Kidney epithelial cell (primary cell): ENCODE results near the gene CASR. TPM values are rescaled to one million over a fixed set of nuclear protein-coding genes. Genes with fewer than 3 reads are reported as not detected.

Source experiments
- DNase-seq: peaks from one replicate; pipeline ENCODE4 v3.0.0-alpha.2; 2010; ENCODE audit warnings: low read depth
- H3K27me3 ChIP-seq: 2 replicates; pipeline ENCODE4 v1.6.0; 2011; ENCODE audit warnings: low read length; ENCODE audit not compliant: control insufficient read depth, insufficient read depth
- H3K36me3 ChIP-seq: 2 replicates; pipeline ENCODE4 v1.5.1; 2011; ENCODE audit warnings: low read length; ENCODE audit not compliant: control insufficient read depth, insufficient read depth
- H3K4me3 ChIP-seq: 2 replicates; pipeline ENCODE4 v1.5.1; 2011; ENCODE audit warnings: low read depth, mild to moderate bottlenecking, control low read depth, low read length
- total RNA-seq: library from RNA; depleted of rRNA; stranded (reverse); fragments of >200 nt; gene quantifications from 2 replicates; pipeline ENCODE4 v1.2.3, GENCODE V29; 2015
- TF ChIP-seq, protein P1 (sequence below): IDR thresholded peaks from 2 replicates; pipeline ENCODE4 v1.5.1; 2011; ENCODE audit warnings: mild to moderate bottlenecking, moderate library complexity, low read length, control low read depth, inconsistent platforms; ENCODE audit not compliant: insufficient read depth, poor library complexity, severe bottlenecking

Gene CASR
- total RNA-seq, 1 donor from 2014 or later, result 0.04 TPM

DNA sequence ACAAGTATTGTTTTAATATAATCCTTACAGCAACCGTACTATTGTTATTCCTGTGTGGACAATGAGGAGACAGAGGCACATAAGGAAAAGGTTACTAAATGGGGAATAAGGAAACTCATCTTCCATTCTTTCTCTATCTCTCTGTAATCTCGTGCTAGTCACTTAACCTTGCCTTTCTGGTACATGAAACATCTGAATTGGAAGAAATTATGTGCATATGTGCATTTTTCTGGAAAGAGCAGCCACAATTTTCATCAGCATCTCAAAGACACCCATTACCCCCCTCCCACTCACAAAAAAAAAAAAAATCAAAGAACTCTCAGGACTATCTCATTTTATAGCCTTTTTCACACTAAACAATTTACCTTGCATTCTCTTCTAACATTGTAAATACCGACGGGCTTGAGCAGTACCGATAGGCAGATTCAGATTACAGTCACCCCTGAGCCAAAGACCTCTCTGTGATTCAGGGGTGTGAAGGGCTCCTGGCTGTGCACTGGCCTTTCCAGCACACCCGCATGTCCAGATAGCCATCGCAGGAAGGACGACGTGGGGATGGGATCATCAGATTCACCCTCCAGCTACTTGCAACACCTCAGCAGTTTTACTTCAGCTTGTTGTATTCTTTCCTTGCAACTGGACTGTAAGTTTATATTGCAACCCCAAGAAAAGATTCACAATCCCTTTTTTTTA, 48.1 kb downstream of the CASR start:
- TF ChIP-seq, protein P1, sequence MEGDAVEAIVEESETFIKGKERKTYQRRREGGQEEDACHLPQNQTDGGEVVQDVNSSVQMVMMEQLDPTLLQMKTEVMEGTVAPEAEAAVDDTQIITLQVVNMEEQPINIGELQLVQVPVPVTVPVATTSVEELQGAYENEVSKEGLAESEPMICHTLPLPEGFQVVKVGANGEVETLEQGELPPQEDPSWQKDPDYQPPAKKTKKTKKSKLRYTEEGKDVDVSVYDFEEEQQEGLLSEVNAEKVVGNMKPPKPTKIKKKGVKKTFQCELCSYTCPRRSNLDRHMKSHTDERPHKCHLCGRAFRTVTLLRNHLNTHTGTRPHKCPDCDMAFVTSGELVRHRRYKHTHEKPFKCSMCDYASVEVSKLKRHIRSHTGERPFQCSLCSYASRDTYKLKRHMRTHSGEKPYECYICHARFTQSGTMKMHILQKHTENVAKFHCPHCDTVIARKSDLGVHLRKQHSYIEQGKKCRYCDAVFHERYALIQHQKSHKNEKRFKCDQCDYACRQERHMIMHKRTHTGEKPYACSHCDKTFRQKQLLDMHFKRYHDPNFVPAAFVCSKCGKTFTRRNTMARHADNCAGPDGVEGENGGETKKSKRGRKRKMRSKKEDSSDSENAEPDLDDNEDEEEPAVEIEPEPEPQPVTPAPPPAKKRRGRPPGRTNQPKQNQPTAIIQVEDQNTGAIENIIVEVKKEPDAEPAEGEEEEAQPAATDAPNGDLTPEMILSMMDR, result no peak
- no peak for DNase-seq
- no peak overlapping the region for H3K4me3 ChIP-seq
- H3K27me3 ChIP-seq, result no peaks in the 10 kb centered on the region
- H3K36me3 ChIP-seq, result no peaks in the 10 kb centered on the region

GRCh38 chr3:122232485-122232884, 49.0 kb downstream of the CASR start:
- no peak overlapping the region for H3K4me3 ChIP-seq
- DNase-seq, result no peak
- H3K36me3 ChIP-seq, result no peaks in the 10 kb centered on the region
- TF ChIP-seq, protein P1, result no peak
- H3K27me3 ChIP-seq, result no peaks in the 10 kb centered on the region

DNA sequence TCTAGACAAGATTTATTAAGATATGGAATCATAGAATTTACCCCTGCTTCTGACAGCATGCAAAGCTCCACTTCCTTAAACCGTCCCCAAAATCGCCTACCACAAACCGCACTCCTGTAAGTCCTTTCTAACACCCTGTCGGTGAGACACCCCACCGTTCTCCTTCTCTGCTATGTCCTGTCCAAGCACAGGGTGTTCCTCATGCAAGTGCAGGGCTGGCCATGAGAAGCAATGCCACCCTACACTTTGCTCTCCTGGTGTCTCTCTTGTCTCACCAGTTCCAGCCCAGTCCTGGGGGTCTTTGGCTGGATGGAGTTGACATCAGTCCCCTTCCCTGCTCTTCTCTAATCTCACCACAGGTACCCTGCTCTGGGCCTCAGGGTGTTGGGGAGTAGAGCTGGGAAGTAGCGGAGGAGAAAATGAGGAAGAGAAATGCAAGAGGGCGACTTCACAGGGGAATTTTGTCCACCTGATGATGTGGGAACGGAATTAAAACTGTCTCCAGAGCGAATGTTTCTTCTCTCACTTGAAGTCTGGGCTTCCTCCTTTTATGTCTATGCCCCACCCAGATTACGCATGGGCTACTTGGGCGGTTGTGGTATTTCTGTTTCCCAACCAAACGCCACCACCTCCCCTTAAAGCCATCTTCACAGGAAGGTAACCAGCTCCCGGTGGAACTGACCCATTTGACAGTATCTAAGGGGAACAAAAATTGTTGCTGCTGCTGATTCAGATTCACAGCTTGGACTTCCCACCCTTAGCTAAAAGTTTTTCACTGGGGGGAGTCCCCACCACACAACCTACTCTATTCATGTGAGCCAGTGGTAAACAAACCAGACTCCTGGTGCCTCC, 49.9 kb downstream of the CASR start:
- H3K27me3 ChIP-seq, result no peaks in the 10 kb centered on the region
- TF ChIP-seq, protein P1, result no peak
- no peak for DNase-seq
- H3K36me3 ChIP-seq, result no peaks in the 10 kb centered on the region
- no peak overlapping the region for H3K4me3 ChIP-seq

GRCh38 chr3:122234117-122234516, 50.6 kb downstream of the CASR start:
- Histone ChIP-seq H3K36me3 (no peaks in the 10 kb centered on the region), H3K4me3 (no peak overlapping the region), H3K27me3 (no peaks in the 10 kb centered on the region)
- no peak for DNase-seq
- TF ChIP-seq, protein P1, result no peak

- DNase-seq, result no peak
- Histone ChIP-seq H3K36me3 (no peaks in the 10 kb centered on the region), H3K4me3 (no peak overlapping the region), H3K27me3 (no peaks in the 10 kb centered on the region)
- TF ChIP-seq, protein P1, result no peak
Measured at GRCh38 chr3:122235147-122235546, 51.7 kb downstream of the CASR start.
